HuH-7 (cell line): ENCODE results near the gene MXRA7.
A peak's percentile ranks its signal among the peaks of the same experiment; 100 is the strongest.
"Not testable (repeated sequence)": the region's sequence is repeated elsewhere in the genome, so short reads cannot be mapped to it uniquely, and the experiment has no call there.

Experiments
- DNase-seq: peaks from one replicate; pipeline ENCODE4 v3.0.0; 2011; ENCODE audit warnings: low spot score

MXRA7 gene

DNA sequence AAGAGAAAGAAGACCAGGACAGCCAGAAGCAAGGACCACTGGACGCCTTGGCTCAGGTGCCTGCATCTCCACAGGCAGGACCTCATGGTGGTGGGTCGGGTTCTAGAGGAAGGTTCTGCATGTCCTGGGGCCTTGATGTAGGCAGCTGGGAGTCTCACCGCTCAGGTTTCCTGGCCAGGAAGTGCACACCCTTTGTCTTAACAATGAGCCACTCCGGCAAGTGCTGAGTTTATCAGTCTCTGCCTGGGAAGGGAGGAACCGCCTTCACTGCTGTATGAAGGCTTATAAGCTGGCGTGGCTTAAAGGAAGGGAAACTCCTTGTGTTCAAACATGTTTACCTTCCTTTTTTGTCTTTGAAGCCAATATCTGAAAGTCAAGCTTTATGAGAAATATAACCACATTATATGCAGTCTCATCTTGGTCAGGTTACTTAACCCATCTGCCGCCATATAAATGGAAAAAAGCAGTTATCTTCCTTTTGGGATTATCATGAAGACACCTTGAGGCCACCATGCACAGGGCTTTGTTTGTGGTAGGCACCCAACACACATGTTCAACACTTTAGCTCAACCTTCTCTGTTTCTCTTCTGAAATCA, 67.1 kb downstream of the MXRA7 start, which contains the start of gene ST6GALNAC1:
Gene ST6GALNAC1, minus strand, starts transcription at position 205 of the 596 bp plus-strand sequence. Its CDS starts 119 bp downstream, at position 86.
- no peak for DNase-seq

GRCh38 chr17:76642994-76643393, 67.8 kb downstream of the MXRA7 start:
- DNase-seq = no peak

GRCh38 chr17:76642032-76642561, 68.7 kb downstream of the MXRA7 start:
- no peak for DNase-seq

- DNase-seq = peak; percentile 62
Measured at GRCh38 chr17:76641501-76641900, 69.3 kb downstream of the MXRA7 start.

- DNase-seq = no peak
Measured at GRCh38 chr17:76640550-76641380, 70.0 kb downstream of the MXRA7 start.

DNA sequence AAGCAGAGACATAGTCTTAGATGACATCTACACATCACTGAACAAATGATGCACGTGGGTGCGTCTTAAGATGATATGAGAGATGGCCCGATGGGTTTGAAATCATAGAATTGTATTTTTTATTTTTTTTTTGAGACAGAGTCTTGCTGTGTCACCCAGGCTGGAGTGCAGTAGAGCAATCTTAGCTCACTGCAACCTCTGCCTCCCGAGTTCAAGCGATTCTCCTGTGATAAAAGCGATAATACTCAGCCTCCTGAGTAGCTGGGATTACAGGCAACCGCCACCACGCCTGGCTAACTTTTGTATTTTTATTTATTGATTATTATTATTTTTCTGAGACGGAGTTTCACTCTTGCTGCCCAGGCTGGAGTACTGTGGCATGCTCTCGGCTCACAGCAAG, 72.5 kb downstream of the MXRA7 start:
- no peak for DNase-seq

GRCh38 chr17:76636486-76637206, 74.1 kb downstream of the MXRA7 start:
- not testable (repeated sequence) for DNase-seq

GRCh38 chr17:76635659-76636360, 75.0 kb downstream of the MXRA7 start:
- no peak for DNase-seq

GRCh38 chr17:76635039-76635438, 75.7 kb downstream of the MXRA7 start:
- DNase-seq = no peak

GRCh38 chr17:76633628-76634328, 77.0 kb downstream of the MXRA7 start:
- DNase-seq = peak; percentile 73

DNA sequence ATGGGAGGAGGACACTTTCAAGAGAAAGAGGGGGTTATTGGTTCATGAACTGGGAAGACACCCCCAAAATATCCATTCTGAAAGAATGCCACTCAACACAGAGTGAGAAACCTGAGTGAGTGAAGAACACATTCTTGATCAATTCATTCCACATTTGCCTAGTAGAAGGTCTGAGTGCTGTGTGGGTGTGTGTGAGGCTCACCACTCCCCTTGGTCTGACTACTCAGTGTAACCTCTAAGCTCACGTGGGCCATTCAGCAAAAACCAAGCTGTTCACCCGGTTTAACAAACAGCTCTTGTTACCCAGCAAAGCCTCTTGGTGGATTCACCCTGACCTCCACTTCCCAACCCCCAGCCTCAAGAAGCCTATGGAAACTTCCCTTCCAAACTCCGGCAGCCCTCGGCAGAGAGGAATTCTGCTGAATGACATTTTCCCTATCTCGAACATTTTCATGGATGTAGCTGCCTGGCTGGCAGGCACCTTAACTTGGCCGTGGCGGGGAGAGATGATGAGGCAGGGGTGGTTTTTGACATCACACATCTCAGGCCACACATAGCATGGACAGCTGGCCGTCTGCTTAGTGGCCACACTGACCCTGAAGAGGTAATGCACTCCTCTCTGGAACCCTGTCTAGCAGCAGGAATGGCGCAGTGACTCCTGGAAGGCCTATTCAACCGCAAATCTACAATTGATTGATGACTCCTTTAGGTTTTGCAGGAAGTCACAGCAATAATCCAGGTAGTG, 78.8 kb downstream of the MXRA7 start:
- DNase-seq = no peak

DNA sequence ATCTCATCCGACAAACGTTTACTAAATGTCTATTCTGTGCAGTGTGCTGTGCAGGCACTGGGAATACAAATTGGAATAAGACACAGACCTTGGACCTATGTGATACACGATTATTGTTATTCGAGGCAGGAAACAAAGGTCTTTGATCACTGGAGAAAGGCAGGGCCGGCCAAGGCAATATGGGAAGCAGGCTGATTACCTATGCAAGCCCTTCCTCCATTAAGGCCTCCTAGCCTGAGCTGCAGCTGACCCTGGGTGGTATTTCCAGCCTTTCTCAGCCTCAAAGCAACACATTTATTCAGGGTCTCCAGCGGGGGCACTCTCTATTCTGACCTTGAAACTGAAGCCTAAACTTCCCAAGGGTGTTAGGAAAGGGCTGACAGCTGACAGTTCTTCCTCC, 80.6 kb downstream of the MXRA7 start:
- DNase-seq = no peak
